OCI-LY1 (cell line): ENCODE measurements around the gene GNPTAB.
A peak's percentile ranks its signal among the peaks of the same experiment; 100 is the strongest.

Experiments used
- H2AFZ ChIP-seq: fragments of 200-600 bp; sonication (generic), shearing (Covaris generic); 2 replicates; pipeline ENCODE4 v1.6.0; 2014; ENCODE audit warnings: antibody characterized with exemption, mild to moderate bottlenecking, low read length
- H3F3A ChIP-seq: fragments of 200-600 bp; sonication (generic), shearing (Covaris generic); 2 replicates; pipeline ENCODE4 v1.6.0; 2014; ENCODE audit warnings: mild to moderate bottlenecking, antibody characterized with exemption, low read length, moderate library complexity; ENCODE audit not compliant: insufficient read depth
- H3K27ac ChIP-seq: fragments of 200-600 bp; sonication (generic); 2 replicates; pipeline ENCODE4 v1.5.1; 2014; ENCODE audit warnings: low read length, mixed run types, mild to moderate bottlenecking, low read depth; ENCODE audit not compliant: poor library complexity, severe bottlenecking
- H3K27me3 ChIP-seq: fragments of 200-600 bp; sonication (generic); 2 replicates; pipeline ENCODE4 v1.6.0; 2014; ENCODE audit warnings: antibody characterized with exemption, mild to moderate bottlenecking, low read length, moderate library complexity; ENCODE audit not compliant: insufficient read depth
- H3K36me3 ChIP-seq: fragments of 200-600 bp; sonication (generic); 2 replicates; pipeline ENCODE4 v1.6.1; 2014; ENCODE audit warnings: mild to moderate bottlenecking, antibody characterized with exemption, low read length, moderate library complexity, mixed read lengths; ENCODE audit not compliant: insufficient read depth
- H3K4me1 ChIP-seq: fragments of 200-600 bp; sonication (generic); 2 replicates; pipeline ENCODE4 v1.5.1; 2014; ENCODE audit warnings: mild to moderate bottlenecking, low read length, moderate library complexity; ENCODE audit not compliant: insufficient read depth, severe bottlenecking
- H3K4me2 ChIP-seq: fragments of 200-600 bp; sonication (generic), shearing (Covaris generic); 2 replicates; pipeline ENCODE4 v1.6.1; 2014; ENCODE audit warnings: low read length
- H3K4me3 ChIP-seq: fragments of 200-600 bp; sonication (generic); 2 replicates; pipeline ENCODE4 v1.5.1; 2014; ENCODE audit warnings: low read length, low read depth, mild to moderate bottlenecking, mixed read lengths; ENCODE audit not compliant: poor library complexity, severe bottlenecking
- H3K79me2 ChIP-seq: fragments of 200-600 bp; shearing (Covaris generic); 2 replicates; pipeline ENCODE4 v1.6.1; 2016; ENCODE audit warnings: mixed run types, low read length, mixed read lengths; ENCODE audit not compliant: insufficient read depth
- H3K9ac ChIP-seq: fragments of 200-600 bp; sonication (generic), shearing (Covaris generic); 2 replicates; pipeline ENCODE4 v1.6.1; 2014; ENCODE audit warnings: mild to moderate bottlenecking, low read length, mixed read lengths
- H3K9me2 ChIP-seq: fragments of 200-600 bp; sonication (generic), shearing (Covaris generic); 2 replicates; pipeline ENCODE4 v1.6.1; 2014; ENCODE audit warnings: low read depth, mild to moderate bottlenecking, low read length, mixed read lengths
- H3K9me3 ChIP-seq: fragments of 200-600 bp; shearing (Covaris generic); 2 replicates; pipeline ENCODE4 v1.6.1; 2014; ENCODE audit warnings: low read length, mixed read lengths
- H4K20me1 ChIP-seq: fragments of 200-600 bp; sonication (generic), shearing (Covaris generic); 2 replicates; pipeline ENCODE4 v1.6.0; 2016; ENCODE audit warnings: mild to moderate bottlenecking, low read length; ENCODE audit not compliant: insufficient read depth
- CTCF ChIP-seq: fragments of 200-600 bp; sonication (generic), shearing (Covaris generic); IDR thresholded peaks from 2 replicates; pipeline ENCODE4 v1.5.1; 2017; ENCODE audit warnings: mild to moderate bottlenecking, antibody characterized with exemption, low read length, moderate library complexity, mixed read lengths
- EZH2 ChIP-seq: fragments of 200-600 bp; sonication (generic), shearing (Covaris generic); IDR thresholded peaks from 2 replicates; pipeline ENCODE4 v1.8.0; 2017; ENCODE audit warnings: borderline replicate concordance, mixed run types, mild to moderate bottlenecking, antibody characterized with exemption, low read length, moderate library complexity, mixed read lengths

The GNPTAB gene

GRCh38 chr12:101826766-101827368 lies 3.9 kb downstream of the GNPTAB start:
- Histone ChIP-seq H3F3A (no peaks in the 10 kb centered on the region), H3K79me2 (peaks cover 50% of the 10 kb centered on the region), H3K4me2 (no peak overlapping the region; the same call in 1 of the 2 replicates), H3K27ac (peak overlapping the region; percentile 14), H3K9me3 (no peaks in the 10 kb centered on the region), H3K27me3 (no peaks in the 10 kb centered on the region), H3K9me2 (no peaks in the 10 kb centered on the region), H4K20me1 (no peaks in the 10 kb centered on the region), H2AFZ (no peak overlapping the region), H3K9ac (no peak overlapping the region), H3K36me3 (no peaks in the 10 kb centered on the region; the same call in 1 of the 2 replicates), H3K4me1 (peaks cover 83% of the 10 kb centered on the region), H3K4me3 (no peak overlapping the region)
- TF ChIP-seq CTCF (no peak), EZH2 (no peak)

- Histone ChIP-seq H2AFZ (no peak overlapping the region), H3K27me3 (no peaks in the 10 kb centered on the region), H3K79me2 (peaks cover 46% of the 10 kb centered on the region), H3F3A (no peaks in the 10 kb centered on the region), H3K4me3 (no peak overlapping the region), H3K9ac (no peak overlapping the region; the same call in 1 of the 2 replicates), H3K9me2 (no peaks in the 10 kb centered on the region), H3K4me1 (peaks cover 74% of the 10 kb centered on the region), H3K4me2 (peak overlapping the region; percentile 12; the same call in 1 of the 2 replicates), H3K27ac (peak overlapping the region; percentile 46), H3K36me3 (peaks cover 5% of the 10 kb centered on the region; the same call in 1 of the 2 replicates), H4K20me1 (no peaks in the 10 kb centered on the region), H3K9me3 (no peaks in the 10 kb centered on the region)
- TF ChIP-seq EZH2, result no peak
Measured at GRCh38 chr12:101824831-101825230, 5.9 kb downstream of the GNPTAB start.

GRCh38 chr12:101823891-101824290 lies 6.9 kb downstream of the GNPTAB start:
- Histone ChIP-seq H2AFZ (no peak overlapping the region), H3K4me1 (peaks cover 66% of the 10 kb centered on the region), H3K4me2 (peak overlapping the region; percentile 47), H3K4me3 (no peak overlapping the region), H3K9me3 (no peaks in the 10 kb centered on the region), H3K9ac (no peak overlapping the region), H3K36me3 (peaks cover 5% of the 10 kb centered on the region; the same call in 1 of the 2 replicates), H3K27me3 (no peaks in the 10 kb centered on the region), H4K20me1 (no peaks in the 10 kb centered on the region), H3K79me2 (peaks cover 40% of the 10 kb centered on the region), H3K9me2 (no peaks in the 10 kb centered on the region), H3F3A (no peaks in the 10 kb centered on the region), H3K27ac (peak overlapping the region; percentile 40)
- TF ChIP-seq EZH2 (no peak), CTCF (peak; percentile 34; the same call in 1 of the 2 replicates)

- no peak for TF ChIP-seq EZH2
- no peak for TF ChIP-seq CTCF
- no peak overlapping the region for H2AFZ ChIP-seq
- no peak overlapping the region for H3K4me2 ChIP-seq
- peaks cover 5% of the 10 kb centered on the region for H3K36me3 ChIP-seq
- no peaks in the 10 kb centered on the region for H4K20me1 ChIP-seq
- no peaks in the 10 kb centered on the region for H3K27me3 ChIP-seq
- H3K9me3 ChIP-seq, result no peaks in the 10 kb centered on the region
- no peak overlapping the region for H3K27ac ChIP-seq
- no peak overlapping the region for H3K4me3 ChIP-seq
- H3K79me2 ChIP-seq, result peaks cover 34% of the 10 kb centered on the region
- H3F3A ChIP-seq, result no peaks in the 10 kb centered on the region
- no peak overlapping the region for H3K9ac ChIP-seq
- H3K4me1 ChIP-seq, result peaks cover 57% of the 10 kb centered on the region
- no peaks in the 10 kb centered on the region for H3K9me2 ChIP-seq
Measured at GRCh38 chr12:101823039-101823438, 7.7 kb downstream of the GNPTAB start.
